Measurements from ENCODE around the gene METTL18.

DNA sequence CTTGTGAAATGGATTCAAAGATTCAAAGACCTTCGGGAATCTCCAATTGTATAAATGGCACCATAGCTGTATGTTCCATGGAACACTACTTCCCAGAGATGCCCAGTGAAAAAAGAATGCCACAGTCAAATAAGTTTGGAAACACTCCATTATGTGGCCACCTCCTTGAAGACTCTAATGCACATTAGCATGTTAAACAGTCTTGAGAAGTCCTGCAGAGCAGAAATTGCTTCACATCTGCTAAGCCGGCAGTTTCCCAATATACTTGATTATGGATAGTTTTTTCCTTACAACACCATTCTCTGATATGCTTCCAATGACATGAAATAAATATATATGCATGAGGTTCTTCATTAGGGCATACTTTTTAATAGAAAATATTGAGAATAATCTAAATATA, 48.2 kb downstream of the METTL18 start:
- TF ChIP-seq SRF (IDR thresholded peaks at IDR 0.05; ENCODE audit: low read depth, low read length) (no peak), ZFP62 (CRISPR knock-in tag; IDR thresholded peaks at IDR 0.05) (no peak), ZNF570 (CRISPR knock-in tag; IDR thresholded peaks at IDR 0.05; ENCODE audit: borderline replicate concordance) (no peak), ZNF816 (CRISPR knock-in tag; IDR thresholded peaks at IDR 0.05; ENCODE audit: borderline replicate concordance) (no peak), PCBP2 (optimal IDR thresholded peaks at IDR 0.05; ENCODE audit: low read depth, low read length, poor library complexity, severe bottlenecking) (no peak), FIP1L1 (IDR thresholded peaks at IDR 0.05; ENCODE audit: borderline replicate concordance, insufficient read depth, low read depth, low read length) (no peak), ZNF232 (CRISPR knock-in tag; IDR thresholded peaks at IDR 0.05; ENCODE audit: borderline replicate concordance) (no peak), SSRP1 (CRISPR knock-in tag; IDR thresholded peaks at IDR 0.05) (no peak), PTBP1 (IDR thresholded peaks at IDR 0.05; ENCODE audit: low read depth, low read length, poor library complexity, severe bottlenecking) (no peak)
- TF ChIP-seq, protein P1, sequence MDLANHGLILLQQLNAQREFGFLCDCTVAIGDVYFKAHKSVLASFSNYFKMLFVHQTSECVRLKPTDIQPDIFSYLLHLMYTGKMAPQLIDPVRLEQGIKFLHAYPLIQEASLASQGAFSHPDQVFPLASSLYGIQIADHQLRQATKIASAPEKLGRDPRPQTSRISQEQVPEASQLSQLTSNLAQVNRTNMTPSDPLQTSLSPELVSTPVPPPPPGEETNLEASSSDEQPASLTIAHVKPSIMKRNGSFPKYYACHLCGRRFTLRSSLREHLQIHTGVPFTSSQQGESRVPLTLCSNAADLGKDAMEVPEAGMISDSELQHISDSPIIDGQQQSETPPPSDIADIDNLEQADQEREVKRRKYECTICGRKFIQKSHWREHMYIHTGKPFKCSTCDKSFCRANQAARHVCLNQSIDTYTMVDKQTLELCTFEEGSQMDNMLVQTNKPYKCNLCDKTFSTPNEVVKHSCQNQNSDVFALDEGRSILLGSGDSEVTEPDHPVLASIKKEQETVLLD (CRISPR knock-in tag; IDR thresholded peaks at IDR 0.05; ENCODE audit: low read depth): no peak
- TF ChIP-seq, protein P2, sequence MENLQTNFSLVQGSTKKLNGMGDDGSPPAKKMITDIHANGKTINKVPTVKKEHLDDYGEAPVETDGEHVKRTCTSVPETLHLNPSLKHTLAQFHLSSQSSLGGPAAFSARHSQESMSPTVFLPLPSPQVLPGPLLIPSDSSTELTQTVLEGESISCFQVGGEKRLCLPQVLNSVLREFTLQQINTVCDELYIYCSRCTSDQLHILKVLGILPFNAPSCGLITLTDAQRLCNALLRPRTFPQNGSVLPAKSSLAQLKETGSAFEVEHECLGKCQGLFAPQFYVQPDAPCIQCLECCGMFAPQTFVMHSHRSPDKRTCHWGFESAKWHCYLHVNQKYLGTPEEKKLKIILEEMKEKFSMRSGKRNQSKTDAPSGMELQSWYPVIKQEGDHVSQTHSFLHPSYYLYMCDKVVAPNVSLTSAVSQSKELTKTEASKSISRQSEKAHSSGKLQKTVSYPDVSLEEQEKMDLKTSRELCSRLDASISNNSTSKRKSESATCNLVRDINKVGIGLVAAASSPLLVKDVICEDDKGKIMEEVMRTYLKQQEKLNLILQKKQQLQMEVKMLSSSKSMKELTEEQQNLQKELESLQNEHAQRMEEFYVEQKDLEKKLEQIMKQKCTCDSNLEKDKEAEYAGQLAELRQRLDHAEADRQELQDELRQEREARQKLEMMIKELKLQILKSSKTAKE (CRISPR knock-in tag; IDR thresholded peaks at IDR 0.05; ENCODE audit: borderline replicate concordance): no peak
- TF ChIP-seq, protein P3, sequence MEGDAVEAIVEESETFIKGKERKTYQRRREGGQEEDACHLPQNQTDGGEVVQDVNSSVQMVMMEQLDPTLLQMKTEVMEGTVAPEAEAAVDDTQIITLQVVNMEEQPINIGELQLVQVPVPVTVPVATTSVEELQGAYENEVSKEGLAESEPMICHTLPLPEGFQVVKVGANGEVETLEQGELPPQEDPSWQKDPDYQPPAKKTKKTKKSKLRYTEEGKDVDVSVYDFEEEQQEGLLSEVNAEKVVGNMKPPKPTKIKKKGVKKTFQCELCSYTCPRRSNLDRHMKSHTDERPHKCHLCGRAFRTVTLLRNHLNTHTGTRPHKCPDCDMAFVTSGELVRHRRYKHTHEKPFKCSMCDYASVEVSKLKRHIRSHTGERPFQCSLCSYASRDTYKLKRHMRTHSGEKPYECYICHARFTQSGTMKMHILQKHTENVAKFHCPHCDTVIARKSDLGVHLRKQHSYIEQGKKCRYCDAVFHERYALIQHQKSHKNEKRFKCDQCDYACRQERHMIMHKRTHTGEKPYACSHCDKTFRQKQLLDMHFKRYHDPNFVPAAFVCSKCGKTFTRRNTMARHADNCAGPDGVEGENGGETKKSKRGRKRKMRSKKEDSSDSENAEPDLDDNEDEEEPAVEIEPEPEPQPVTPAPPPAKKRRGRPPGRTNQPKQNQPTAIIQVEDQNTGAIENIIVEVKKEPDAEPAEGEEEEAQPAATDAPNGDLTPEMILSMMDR (CRISPR knock-in tag; IDR thresholded peaks at IDR 0.05): no peak
